Spinal cord (tissue), 10 donors: ENCODE data around the gene ATG16L1. TPM values are rescaled to one million over a fixed set of nuclear protein-coding genes. Genes with fewer than 3 reads are reported as not detected.
"Not testable (repeated sequence)": the region's sequence is repeated elsewhere in the genome, so short reads cannot be mapped to it uniquely, and the experiment has no call there.

Source experiments
- DNase-seq, 6 donors: peaks; one replicate each; pipeline versions ENCODE4 v3.0.0 to v3.0.0-alpha.2; 2013 to 2015; ENCODE audit warnings: low spot score in 6 of 6, low read depth in 4 of 6
- H3K27ac ChIP-seq: one replicate; pipeline ENCODE4 v1.5.1; 2013; ENCODE audit warnings: low read depth, low read length, control low read depth
- H3K27me3 ChIP-seq: one replicate; pipeline ENCODE4 v1.6.1; 2013; ENCODE audit warnings: low read length; ENCODE audit not compliant: control insufficient read depth, insufficient read depth
- H3K36me3 ChIP-seq: one replicate; pipeline ENCODE4 v1.6.1; 2013; ENCODE audit warnings: low read length; ENCODE audit not compliant: control insufficient read depth, insufficient read depth
- H3K4me1 ChIP-seq: one replicate; pipeline ENCODE4 v1.6.1; 2013; ENCODE audit warnings: low read length; ENCODE audit not compliant: control insufficient read depth, insufficient read depth
- H3K4me3 ChIP-seq: one replicate; pipeline ENCODE4 v1.5.1; 2013; ENCODE audit warnings: low read depth, low read length, control low read depth
- H3K9me3 ChIP-seq: one replicate; pipeline ENCODE4 v1.6.1; 2013; ENCODE audit warnings: low read length; ENCODE audit not compliant: control insufficient read depth, insufficient read depth
- WGBS: methylation state at CpG from one replicate; pipeline ENCODE4 v1.1.5; 2013; ENCODE audit warnings: missing lambda C conversion rate; ENCODE audit not compliant: insufficient coverage; 5-methylcytosine and 5-hydroxymethylcytosine counted together
- polyA plus RNA-seq, 2 donors: library from polyadenylated mRNA; unstranded; fragments of 120-200 nt; gene quantifications; one replicate each; pipeline ENCODE4 v1.2.1, GENCODE V29; 2013; ENCODE audit not compliant: insufficient read length in 2 of 2
- total RNA-seq, 2 donors: library from RNA; depleted of rRNA in 1 of 2; stranded (reverse); fragments of 120-200 nt in 1 of 2; fragments of >200 nt in 1 of 2; gene quantifications; one replicate each; pipeline versions ENCODE4 v1.2.3 to v1.2.4, GENCODE V29; 2013 to 2014
- donor health status: healthy.

Gene ATG16L1
- total and polyA plus RNA-seq, 4 donors, result 25.8 to 39.5 (median 30.9) TPM

DNA sequence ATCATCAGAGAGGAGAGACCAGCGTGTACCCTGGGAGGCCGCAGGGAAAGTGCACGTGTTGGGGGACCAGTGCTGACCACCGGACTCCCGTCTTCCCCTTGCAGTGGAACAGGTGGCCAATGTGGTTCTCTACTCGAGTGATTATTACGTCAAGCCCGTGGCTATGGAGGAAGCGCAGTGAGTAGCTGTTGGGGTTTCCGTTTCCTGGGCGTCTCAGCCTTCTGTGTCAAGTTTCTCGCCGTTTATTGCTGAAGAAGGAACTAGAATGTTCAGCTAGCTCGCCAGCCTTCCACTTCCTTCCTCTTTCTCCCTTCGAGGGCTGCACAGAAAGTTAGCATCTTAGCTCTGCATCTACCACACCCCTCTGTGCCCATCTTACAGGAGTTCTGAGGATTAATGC is 80.1 kb downstream of the ATG16L1 start:
- Histone ChIP-seq H3K27ac (no peak overlapping the region), H3K4me3 (no peak overlapping the region), H3K9me3 (no peaks in the 10 kb centered on the region), H3K36me3 (no peaks in the 10 kb centered on the region), H3K27me3 (no peaks in the 10 kb centered on the region), H3K4me1 (no peaks in the 10 kb centered on the region)
- peak in 1 of 6 donors; percentile 20 for DNase-seq
- 92% methylated on average over 12 of the region's 15 CpGs for WGBS

DNA sequence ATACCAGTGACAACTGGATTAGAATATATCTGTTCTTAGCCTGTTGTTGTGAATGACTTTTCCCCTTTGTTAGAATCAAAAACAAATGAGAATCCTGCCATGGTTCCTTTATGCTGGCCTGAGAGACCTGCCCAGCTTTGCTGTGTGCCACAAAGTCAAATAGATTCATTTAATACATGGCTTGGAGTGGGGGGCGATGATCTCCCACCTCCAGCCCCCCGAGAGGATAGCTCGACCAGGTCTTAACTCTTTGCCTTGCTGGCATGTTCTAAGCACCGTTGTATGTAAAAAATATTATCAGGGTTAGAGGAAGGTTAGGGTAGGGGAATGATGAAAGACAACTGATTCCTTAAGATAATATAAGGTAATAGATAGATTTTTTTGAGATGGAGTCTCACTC is 80.7 kb downstream of the ATG16L1 start:
- Histone ChIP-seq H3K27ac (no peak overlapping the region), H3K27me3 (no peaks in the 10 kb centered on the region), H3K4me3 (no peak overlapping the region), H3K36me3 (no peaks in the 10 kb centered on the region), H3K9me3 (no peaks in the 10 kb centered on the region), H3K4me1 (no peaks in the 10 kb centered on the region)
- DNase-seq, result no peak
- no CpG with 5 or more reads among the region's 4 CpGs for WGBS

DNA sequence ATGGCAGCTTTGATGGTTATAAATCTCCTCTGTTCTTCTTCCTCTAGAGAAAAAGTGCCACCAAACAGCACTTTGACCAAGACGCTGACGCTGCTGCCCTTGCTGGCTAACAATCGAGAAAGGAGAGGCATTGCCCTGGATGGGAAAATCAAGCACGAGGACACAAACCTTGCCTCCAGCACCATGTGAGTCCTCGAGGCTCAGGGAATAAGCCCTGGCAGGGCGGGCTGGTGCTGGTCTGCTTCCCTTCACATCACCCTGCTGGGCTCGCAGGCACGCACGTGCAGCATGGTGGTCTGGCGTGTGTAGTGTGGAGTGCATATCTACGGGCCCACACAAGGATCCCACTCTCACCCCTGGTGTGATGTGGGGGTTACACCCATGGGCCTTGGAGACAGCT is 83.4 kb downstream of the ATG16L1 start:
- no peaks in the 10 kb centered on the region for H3K27me3 ChIP-seq
- no peak overlapping the region for H3K4me3 ChIP-seq
- DNase-seq, result no peak
- 97% methylated on average over 4 of the region's 11 CpGs for WGBS
- no peak overlapping the region for H3K27ac ChIP-seq
- H3K4me1 ChIP-seq, result no peaks in the 10 kb centered on the region
- H3K9me3 ChIP-seq, result no peaks in the 10 kb centered on the region
- H3K36me3 ChIP-seq, result no peaks in the 10 kb centered on the region

DNA sequence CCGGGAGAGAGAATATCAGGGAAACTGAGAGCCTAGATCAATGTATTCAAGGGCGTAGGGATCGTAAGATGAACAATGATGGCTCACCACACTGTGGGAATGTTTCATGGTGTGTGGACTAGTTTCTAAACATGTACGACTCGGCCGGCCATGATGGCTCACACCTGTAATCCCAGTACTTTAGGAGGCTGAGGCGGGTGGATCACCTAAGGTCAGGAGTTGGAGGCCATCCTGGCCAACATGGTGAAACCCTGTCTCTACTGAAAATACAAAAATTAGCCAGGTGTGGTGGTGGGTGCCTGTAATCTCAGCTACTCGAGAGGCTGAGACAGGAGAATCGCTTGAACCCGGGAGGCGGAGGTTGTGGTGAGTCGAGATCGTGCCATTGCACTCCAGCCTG is 84.6 kb downstream of the ATG16L1 start:
- not testable (repeated sequence) for H3K4me1 ChIP-seq, H3K27ac ChIP-seq, H3K9me3 ChIP-seq, H3K36me3 ChIP-seq, DNase-seq, H3K4me3 ChIP-seq, H3K27me3 ChIP-seq
- 100% methylated on average over 5 of the region's 13 CpGs for WGBS

DNA sequence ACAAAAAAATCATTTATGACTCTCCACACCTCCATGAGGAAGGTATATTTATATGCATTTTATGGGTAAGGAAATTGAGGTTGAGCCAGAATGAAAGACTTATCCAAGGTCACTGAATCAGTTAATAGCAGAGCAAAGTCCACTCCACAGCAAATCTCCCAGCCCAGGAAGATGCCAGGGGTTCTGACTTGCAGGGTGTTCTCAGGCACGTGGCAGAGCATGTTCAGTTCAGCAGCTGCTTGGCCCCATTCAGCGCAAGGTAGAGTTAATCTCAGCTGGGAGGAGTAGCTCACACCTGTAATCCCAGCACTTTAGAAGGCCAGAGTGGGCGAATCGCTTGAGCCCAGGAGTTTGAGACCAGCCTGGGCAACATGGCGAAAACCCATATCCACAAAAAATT is 85.1 kb downstream of the ATG16L1 start:
- no peaks in the 10 kb centered on the region for H3K27me3 ChIP-seq
- no peak overlapping the region for H3K27ac ChIP-seq
- H3K4me3 ChIP-seq, result no peak overlapping the region
- 97% methylated on average over 5 of the region's 5 CpGs for WGBS
- DNase-seq, result no peak
- no peaks in the 10 kb centered on the region for H3K9me3 ChIP-seq
- no peaks in the 10 kb centered on the region for H3K36me3 ChIP-seq
- no peaks in the 10 kb centered on the region for H3K4me1 ChIP-seq

DNA sequence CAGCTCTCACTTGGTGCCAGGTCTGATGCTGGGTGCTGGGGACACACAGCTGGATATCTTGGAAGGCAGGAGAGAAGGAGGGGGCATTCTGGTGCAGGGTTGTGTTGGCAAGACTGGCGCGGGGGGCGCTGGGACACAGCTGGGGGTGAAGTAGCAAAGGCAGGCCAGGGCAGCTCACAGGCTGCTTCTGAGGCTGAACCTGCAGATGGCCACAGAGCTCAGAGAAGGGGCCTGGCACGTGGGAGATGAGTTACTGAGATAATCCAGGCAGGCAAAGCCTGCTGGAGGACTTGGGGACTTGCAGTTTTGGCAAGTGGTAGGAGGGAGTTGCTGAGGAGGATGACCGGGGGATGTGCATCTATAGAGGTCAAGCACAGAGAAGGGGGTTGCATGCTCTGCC is 86.6 kb downstream of the ATG16L1 start:
- H3K9me3 ChIP-seq, result no peaks in the 10 kb centered on the region
- H3K4me1 ChIP-seq, result no peaks in the 10 kb centered on the region
- H3K27me3 ChIP-seq, result no peaks in the 10 kb centered on the region
- H3K4me3 ChIP-seq, result no peak overlapping the region
- WGBS, result 70% methylated on average over 4 of the region's 5 CpGs
- no peak for DNase-seq
- H3K27ac ChIP-seq, result no peak overlapping the region
- no peaks in the 10 kb centered on the region for H3K36me3 ChIP-seq

DNA sequence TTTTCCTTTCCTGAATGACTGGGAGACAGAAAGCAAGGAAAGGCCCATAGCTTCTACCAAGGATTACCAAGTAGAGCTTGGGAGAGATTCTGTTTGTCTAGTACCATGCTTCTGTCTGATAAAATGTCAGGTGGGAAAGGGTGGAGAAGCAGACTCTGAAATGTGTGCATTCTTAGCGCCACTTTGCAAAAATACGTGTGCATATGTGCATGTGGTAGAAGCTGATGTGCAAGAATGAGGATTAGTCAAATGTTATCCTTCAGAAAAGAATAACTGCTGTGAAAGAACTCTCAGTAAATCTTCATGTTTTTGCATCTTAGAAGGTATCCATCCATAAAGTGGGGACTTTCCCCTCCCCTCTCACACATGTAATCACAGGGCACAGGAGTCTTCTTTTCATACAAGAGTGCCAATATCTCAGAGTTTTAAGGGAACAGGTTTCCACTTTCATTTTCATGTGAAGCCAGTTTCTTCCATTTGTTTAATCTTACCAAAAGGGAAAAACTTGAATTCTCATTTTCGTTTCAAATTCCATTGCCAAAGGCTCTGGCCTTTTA is 87.4 kb downstream of the ATG16L1 start:
- 100% methylated on average over 1 of the region's 3 CpGs for WGBS

DNA sequence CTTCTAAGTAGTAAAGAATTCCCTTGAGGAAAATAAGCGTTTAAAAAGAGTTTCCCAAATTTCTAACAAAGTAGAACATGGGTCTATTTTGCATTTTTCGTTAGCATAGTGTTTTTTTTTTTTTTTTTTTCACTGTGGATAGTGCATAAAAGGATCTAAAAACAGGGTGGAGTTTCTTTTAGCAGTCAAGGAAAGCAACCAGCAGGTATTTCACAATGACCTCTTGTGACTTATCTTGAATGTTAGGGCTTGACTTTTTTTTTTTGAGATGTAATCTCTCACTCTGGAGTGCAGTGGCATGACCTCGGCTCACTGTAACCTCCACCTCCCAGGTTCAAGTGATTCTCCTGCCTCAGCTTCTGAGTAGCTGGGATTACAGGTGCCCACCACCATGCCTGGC is 88.0 kb downstream of the ATG16L1 start:
- no peaks in the 10 kb centered on the region for H3K9me3 ChIP-seq
- H3K27me3 ChIP-seq, result no peaks in the 10 kb centered on the region
- no peak overlapping the region for H3K27ac ChIP-seq
- no peaks in the 10 kb centered on the region for H3K4me1 ChIP-seq
- no peak overlapping the region for H3K4me3 ChIP-seq
- no peaks in the 10 kb centered on the region for H3K36me3 ChIP-seq
- DNase-seq, result no peak
- no CpG with 5 or more reads among the region's 3 CpGs for WGBS

More for the DNA sequence above, 87.4 kb downstream of the ATG16L1 start:
- no peak overlapping the region for H3K4me3 ChIP-seq
- no peaks in the 10 kb centered on the region for H3K9me3 ChIP-seq
- DNase-seq, result no peak
- H3K27me3 ChIP-seq, result no peaks in the 10 kb centered on the region
- H3K27ac ChIP-seq, result no peak overlapping the region
- H3K36me3 ChIP-seq, result no peaks in the 10 kb centered on the region
- no peaks in the 10 kb centered on the region for H3K4me1 ChIP-seq

DNA sequence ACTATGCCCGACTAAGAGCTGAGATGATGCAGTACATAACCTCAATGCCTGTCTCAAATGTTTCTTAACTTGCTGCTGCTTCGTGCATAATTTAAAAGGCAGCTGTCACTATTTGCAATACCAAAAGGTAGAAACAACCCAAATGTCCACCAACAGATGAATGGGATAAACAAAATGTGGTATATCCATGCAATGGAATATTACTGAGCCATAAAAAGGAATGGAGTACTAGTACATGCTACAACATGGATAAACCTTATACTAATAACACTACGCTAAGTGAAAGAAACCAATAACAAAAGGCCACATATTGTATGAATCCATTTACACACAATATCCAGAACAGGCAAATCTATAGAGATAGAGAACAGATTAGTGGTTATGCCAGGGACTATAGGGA is 89.8 kb downstream of the ATG16L1 start:
- Histone ChIP-seq H3K27ac (no peak overlapping the region), H3K4me1 (no peaks in the 10 kb centered on the region), H3K36me3 (no peaks in the 10 kb centered on the region), H3K4me3 (no peak overlapping the region), H3K27me3 (no peaks in the 10 kb centered on the region), H3K9me3 (no peaks in the 10 kb centered on the region)
- DNase-seq, result no peak
- 100% methylated on average over 1 of the region's 3 CpGs for WGBS

DNA sequence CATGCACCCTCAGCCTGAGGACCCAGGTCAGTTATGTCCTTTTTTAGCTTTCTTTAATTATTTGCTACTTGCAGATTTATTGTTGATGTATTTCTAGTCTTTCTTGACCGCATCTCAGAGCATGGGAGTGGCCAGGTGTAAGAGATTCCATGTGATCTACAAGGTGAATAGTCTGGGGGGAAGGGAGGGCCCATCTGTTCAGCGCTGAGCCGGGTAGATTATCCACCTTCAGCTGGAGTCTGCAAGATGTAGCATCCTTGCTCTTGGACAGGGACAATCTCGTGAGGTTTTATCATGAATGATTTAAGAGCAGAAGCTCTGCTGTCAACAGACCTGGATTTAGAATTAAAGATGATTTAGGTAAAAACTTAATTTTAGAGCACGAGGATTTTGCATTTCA is 90.8 kb downstream of the ATG16L1 start:
- WGBS, result 95% methylated on average over 4 of the region's 5 CpGs
- DNase-seq, result no peak
- no peaks in the 10 kb centered on the region for H3K4me1 ChIP-seq

More for the DNA sequence above, 90.8 kb downstream of the ATG16L1 start:
- Histone ChIP-seq H3K27ac (no peak overlapping the region), H3K27me3 (no peaks in the 10 kb centered on the region), H3K4me3 (no peak overlapping the region), H3K9me3 (no peaks in the 10 kb centered on the region), H3K36me3 (no peaks in the 10 kb centered on the region)
